HEK293 (cell line): ENCODE measurements around the gene VKORC1L1.

ENCODE experiments used
- ATF2 ChIP-seq: fragments of 450-650 bp; formaldehyde crosslinking; IDR thresholded peaks from 2 replicates; pipeline ENCODE4 v1.5.1; 2016; ENCODE audit warnings: missing biosample characterization, missing genetic modification characterization, low read depth
- GLI2 ChIP-seq: fragments of 450-650 bp; formaldehyde crosslinking; IDR thresholded peaks from 2 replicates; pipeline ENCODE4; 2017; ENCODE audit warnings: missing biosample characterization, missing genetic modification characterization, low read depth, borderline replicate concordance
- MYNN ChIP-seq: fragments of 450-650 bp; formaldehyde crosslinking; IDR thresholded peaks from 2 replicates; pipeline ENCODE4 v1.5.1; 2016; ENCODE audit warnings: missing biosample characterization, missing genetic modification characterization, borderline replicate concordance
- MZF1 ChIP-seq: fragments of 450-650 bp; formaldehyde crosslinking; IDR thresholded peaks from 2 replicates; pipeline ENCODE4 v1.5.1; 2017; ENCODE audit warnings: missing biosample characterization, missing genetic modification characterization, borderline replicate concordance
- PRDM1 ChIP-seq: fragments of 450-650 bp; formaldehyde crosslinking; IDR thresholded peaks from 2 replicates; pipeline ENCODE4; 2016; ENCODE audit warnings: missing biosample characterization, missing genetic modification characterization
- SCRT1 ChIP-seq: fragments of 450-650 bp; formaldehyde crosslinking; IDR thresholded peaks from 2 replicates; pipeline ENCODE4 v1.5.1; 2016; ENCODE audit warnings: missing biosample characterization, missing genetic modification characterization, borderline replicate concordance
- SETDB1 ChIP-seq: IDR thresholded peaks from one replicate; pipeline ENCODE4 v1.6.1; 2017; ENCODE audit warnings: mild to moderate bottlenecking, low read length, moderate library complexity, mixed read lengths; ENCODE audit not compliant: insufficient read length
- TSHZ1 ChIP-seq: fragments of 450-650 bp; formaldehyde crosslinking; IDR thresholded peaks from 2 replicates; pipeline ENCODE4 v1.5.1; 2016; ENCODE audit warnings: missing biosample characterization, missing genetic modification characterization, borderline replicate concordance
- YY1 ChIP-seq: fragments of 450-650 bp; formaldehyde crosslinking; IDR thresholded peaks from 2 replicates; pipeline ENCODE4 v1.5.1; 2018; ENCODE audit warnings: missing biosample characterization, missing genetic modification characterization
- ZBTB49 ChIP-seq: fragments of 450-650 bp; formaldehyde crosslinking; IDR thresholded peaks from 2 replicates; pipeline ENCODE4 v1.5.1; 2016; ENCODE audit warnings: missing biosample characterization, missing genetic modification characterization, low read depth
- ZFP3 ChIP-seq: fragments of 450-650 bp; formaldehyde crosslinking; IDR thresholded peaks from 2 replicates; pipeline ENCODE4 v1.5.1; 2016; ENCODE audit warnings: low read depth, missing biosample characterization, missing genetic modification characterization
- ZFP37 ChIP-seq: fragments of 450-650 bp; formaldehyde crosslinking; IDR thresholded peaks from 2 replicates; pipeline ENCODE4 v1.5.1; 2016; ENCODE audit warnings: missing biosample characterization, missing genetic modification characterization
- ZNF112 ChIP-seq: fragments of 450-650 bp; formaldehyde crosslinking; IDR thresholded peaks from 2 replicates; pipeline ENCODE4 v1.5.0; 2017; ENCODE audit warnings: missing biosample characterization, missing genetic modification characterization
- ZNF132 ChIP-seq: fragments of 450-650 bp; formaldehyde crosslinking; IDR thresholded peaks from 2 replicates; pipeline ENCODE4 v1.5.1; 2017; ENCODE audit warnings: missing biosample characterization, missing genetic modification characterization, borderline replicate concordance
- ZNF138 ChIP-seq: fragments of 450-650 bp; formaldehyde crosslinking; IDR thresholded peaks from 2 replicates; pipeline ENCODE4 v1.5.1; 2016; ENCODE audit warnings: missing biosample characterization, missing genetic modification characterization, borderline replicate concordance
- ZNF24 ChIP-seq: fragments of 450-650 bp; formaldehyde crosslinking; IDR thresholded peaks from 2 replicates; pipeline ENCODE4 v1.5.1; 2016; ENCODE audit warnings: missing biosample characterization, missing genetic modification characterization
- ZNF37A ChIP-seq: fragments of 450-650 bp; IDR thresholded peaks from 2 replicates; pipeline ENCODE4 v1.5.1; 2018; ENCODE audit warnings: missing biosample characterization, missing genetic modification characterization
- ZNF426 ChIP-seq: fragments of 450-650 bp; formaldehyde crosslinking; IDR thresholded peaks from 2 replicates; pipeline ENCODE4 v1.5.1; 2017; ENCODE audit warnings: missing biosample characterization, missing genetic modification characterization, mild to moderate bottlenecking, inconsistent platforms, moderate library complexity
- ZNF488 ChIP-seq: fragments of 450-650 bp; formaldehyde crosslinking; IDR thresholded peaks from 2 replicates; pipeline ENCODE4 v1.5.1; 2016; ENCODE audit warnings: missing biosample characterization, missing genetic modification characterization
- ZNF514 ChIP-seq: fragments of 450-650 bp; formaldehyde crosslinking; IDR thresholded peaks from 2 replicates; pipeline ENCODE4 v1.5.1; 2016; ENCODE audit warnings: missing biosample characterization, missing genetic modification characterization
- ZNF529 ChIP-seq: fragments of 450-650 bp; formaldehyde crosslinking; IDR thresholded peaks from 2 replicates; pipeline ENCODE4 v1.5.1; 2017; ENCODE audit warnings: missing genetic modification characterization, missing biosample characterization; ENCODE audit not compliant: insufficient replicate concordance
- ZNF530 ChIP-seq: fragments of 450-650 bp; formaldehyde crosslinking; IDR thresholded peaks from 2 replicates; pipeline ENCODE4 v1.5.1; 2016; ENCODE audit warnings: low read depth, missing biosample characterization, missing genetic modification characterization
- ZNF580 ChIP-seq: fragments of 450-650 bp; formaldehyde crosslinking; IDR thresholded peaks from 2 replicates; pipeline ENCODE4 v1.5.1; 2016; ENCODE audit warnings: missing biosample characterization, missing genetic modification characterization
- ZNF792 ChIP-seq: fragments of 450-650 bp; formaldehyde crosslinking; IDR thresholded peaks from 2 replicates; pipeline ENCODE4 v1.5.1; 2016; ENCODE audit warnings: missing biosample characterization, missing genetic modification characterization
- ZSCAN5A ChIP-seq: fragments of 450-650 bp; formaldehyde crosslinking; IDR thresholded peaks from 2 replicates; pipeline ENCODE4 v1.5.1; 2016; ENCODE audit warnings: missing biosample characterization, missing genetic modification characterization

Gene VKORC1L1

GRCh38 chr7:65981965-65982792 lies 109.3 kb downstream of the VKORC1L1 start, which contains the start of gene GUSB (continued):
- TF ChIP-seq ZSCAN5A (tag by site-specific recombination) (0 out of 2 replicates have a peak, but pooled peaks have one; percentile 47), ZNF529 (tag by site-specific recombination) (no peak), TSHZ1 (tag by site-specific recombination) (no peak), ZNF37A (no peak), GLI2 (no peak), MZF1 (tag by site-specific recombination) (no peak), ZFP37 (tag by site-specific recombination) (peak; percentile 68; the same call in 1 of the 2 replicates), ZNF488 (tag by site-specific recombination) (no peak), ZNF138 (tag by site-specific recombination) (no peak), ZFP3 (tag by site-specific recombination) (no peak), ZNF24 (tag by site-specific recombination) (peak; percentile 64; the same call in 1 of the 2 replicates), YY1 (peak; percentile 96), ZNF530 (tag by site-specific recombination) (no peak), MYNN (tag by site-specific recombination) (no peak), ZNF514 (tag by site-specific recombination) (no peak), ZNF426 (tag by site-specific recombination) (no peak), ZNF580 (tag by site-specific recombination) (0 out of 2 replicates have a peak, but pooled peaks have one; percentile 10), ATF2 (tag by site-specific recombination) (no peak), ZBTB49 (tag by site-specific recombination) (no peak), SCRT1 (no peak), PRDM1 (tag by site-specific recombination) (no peak), ZNF112 (tag by site-specific recombination) (no peak), ZNF792 (no peak), ZNF132 (tag by site-specific recombination) (no peak), SETDB1 (no peak)
